GM23338 (cell line): ENCODE results near the gene DMRTB1. TPM values are rescaled to one million over a fixed set of nuclear protein-coding genes. Genes with fewer than 3 reads are reported as not detected.

Source experiments
- ATAC-seq: fragments of 200-7000 bp; cut with Tn5 transposase; 3 replicates; pipeline ENCODE4 v1.9.1; 2020
- DNase-seq: peaks from one replicate; pipeline ENCODE4 v3.0.0-alpha.2; 2015; ENCODE audit warnings: low spot score
- H2AFZ ChIP-seq: fragments of 200-600 bp; sonication (generic); 2 replicates; pipeline ENCODE4 v1.8.0; 2016; ENCODE audit warnings: antibody characterized with exemption, mild to moderate bottlenecking, moderate library complexity
- H3F3A ChIP-seq: fragments of 200-600 bp; sonication (generic); replicated peaks from 2 replicates; pipeline ENCODE4 v1.8.0; 2017; ENCODE audit warnings: antibody characterized with exemption, mixed run types, low read depth
- H3K27ac ChIP-seq: fragments of 200-600 bp; sonication (generic); 2 replicates; pipeline ENCODE4 v1.6.1; 2016; ENCODE audit warnings: low read depth
- H3K27me3 ChIP-seq: fragments of 200-600 bp; sonication (generic); 2 replicates; pipeline ENCODE4 v1.8.0; 2016; ENCODE audit warnings: mild to moderate bottlenecking, mixed run types, moderate library complexity; ENCODE audit not compliant: insufficient read depth
- H3K36me3 ChIP-seq: fragments of 200-600 bp; sonication (generic); 2 replicates; pipeline ENCODE4 v1.8.0; 2016; ENCODE audit warnings: mild to moderate bottlenecking; ENCODE audit not compliant: insufficient read depth
- H3K4me1 ChIP-seq: fragments of 200-600 bp; sonication (generic); 2 replicates; pipeline ENCODE4 v1.8.0; 2016; ENCODE audit warnings: mild to moderate bottlenecking, moderate library complexity; ENCODE audit not compliant: insufficient read depth
- H3K4me2 ChIP-seq: fragments of 200-600 bp; sonication (generic); 2 replicates; pipeline ENCODE4 v1.7.1; 2017; ENCODE audit warnings: mixed run types
- H3K4me3 ChIP-seq: fragments of 200-600 bp; sonication (generic); 2 replicates; pipeline ENCODE4 v1.6.1; 2016; ENCODE audit warnings: mixed run types
- H3K79me2 ChIP-seq: fragments of 200-600 bp; sonication (generic); replicated peaks from 2 replicates; pipeline ENCODE4 v1.8.0; 2017; ENCODE audit warnings: mild to moderate bottlenecking; ENCODE audit not compliant: insufficient read depth
- H3K9me2 ChIP-seq: fragments of 200-600 bp; sonication (generic); 2 replicates; pipeline ENCODE4 v1.8.0; 2017; ENCODE audit not compliant: insufficient read depth
- H4K20me1 ChIP-seq: fragments of 200-600 bp; sonication (generic); replicated peaks from 2 replicates; pipeline ENCODE4 v1.8.0; 2017; ENCODE audit warnings: mild to moderate bottlenecking; ENCODE audit not compliant: insufficient read depth
- H3K27ac Mint-ChIP-seq: 2 replicates; pipeline ENCODE4 v1.8.0; 2020; ENCODE audit warnings: inconsistent platforms, mild to moderate bottlenecking, moderate library complexity, mixed read lengths
- H3K27me3 Mint-ChIP-seq: 3 replicates; pipeline ENCODE4 v1.8.0; 2022; ENCODE audit warnings: low read depth, mild to moderate bottlenecking, moderate library complexity, mixed read lengths, inconsistent platforms; ENCODE audit not compliant: insufficient read depth, poor library complexity
- H3K36me3 Mint-ChIP-seq: 3 replicates; pipeline ENCODE4 v1.8.0; 2021; ENCODE audit warnings: low read depth, mild to moderate bottlenecking, inconsistent platforms, moderate library complexity, mixed read lengths
- H3K4me1 Mint-ChIP-seq: 3 replicates; pipeline ENCODE4 v1.8.0; 2020; ENCODE audit warnings: mild to moderate bottlenecking, inconsistent platforms, mixed read lengths
- H3K4me3 Mint-ChIP-seq: 3 replicates; pipeline ENCODE4 v1.8.0; 2021; ENCODE audit warnings: moderate library complexity, mild to moderate bottlenecking, inconsistent platforms, mixed read lengths
- H3K9me3 Mint-ChIP-seq: 3 replicates; pipeline ENCODE4 v1.8.0; 2020; ENCODE audit warnings: moderate library complexity, mild to moderate bottlenecking, inconsistent platforms, mixed read lengths
- CREB1 ChIP-seq: fragments of 250-450 bp; sonication (Bioruptor Pico); IDR thresholded peaks from 2 replicates; pipeline ENCODE4 v1.5.0; 2020; ENCODE audit warnings: low read depth, mild to moderate bottlenecking, moderate library complexity
- ZNF114 ChIP-seq: fragments of 250-450 bp; sonication (Bioruptor Pico); IDR thresholded peaks from 2 replicates; pipeline ENCODE4 v1.5.0; 2020; ENCODE audit warnings: mild to moderate bottlenecking, moderate library complexity
- polyA plus RNA-seq: library from polyadenylated mRNA; unstranded; fragments of >200 nt; fragmentation: Nextera tagmentation; extraction: Ambion mirVana; gene quantifications from 2 replicates; pipeline ENCODE4 v1.2.1, GENCODE V29; 2016
- total RNA-seq: library from RNA; depleted of rRNA; stranded (reverse); fragments of >200 nt; shearing (Covaris generic); gene quantifications from 2 replicates; pipeline ENCODE4 v1.2.3, GENCODE V29; 2014
- TF ChIP-seq, protein P1 (sequence below): fragments of 250-450 bp; sonication (Bioruptor Pico); IDR thresholded peaks from 2 replicates; pipeline ENCODE4 v1.5.0; 2020; ENCODE audit warnings: mild to moderate bottlenecking, moderate library complexity
- TF ChIP-seq, protein P2 (sequence below): IDR thresholded peaks from one replicate; pipeline ENCODE4 v1.6.1; 2018; ENCODE audit warnings: antibody characterized with exemption; ENCODE audit not compliant: unreplicated experiment

The DMRTB1 gene
- total and polyA plus RNA-seq, 2 experiments from 2014 or later = 0.27 to 1.2 TPM

DNA sequence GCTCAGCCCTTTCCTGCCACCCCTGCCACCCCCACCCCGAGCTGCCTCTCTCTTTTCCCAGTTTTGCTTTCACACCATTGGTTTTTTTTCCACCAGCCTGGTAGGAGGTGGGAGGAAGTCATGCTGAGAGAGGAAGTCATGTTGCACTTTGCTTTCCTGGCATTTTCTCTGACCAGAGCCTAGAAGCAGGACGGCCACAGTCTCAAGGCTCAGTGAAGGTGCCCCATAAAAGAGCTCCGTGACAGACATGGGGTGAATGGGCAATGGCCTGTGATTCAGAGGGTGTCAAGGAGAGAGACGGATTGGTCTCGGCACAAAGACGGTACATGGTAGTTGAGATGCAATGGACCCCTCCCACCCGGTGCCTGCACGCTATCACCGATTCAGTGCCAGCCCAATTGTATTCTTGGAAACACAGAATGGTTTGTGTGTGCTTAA, 42.1 kb upstream of the DMRTB1 start (continued):
- TF ChIP-seq, protein P1, sequence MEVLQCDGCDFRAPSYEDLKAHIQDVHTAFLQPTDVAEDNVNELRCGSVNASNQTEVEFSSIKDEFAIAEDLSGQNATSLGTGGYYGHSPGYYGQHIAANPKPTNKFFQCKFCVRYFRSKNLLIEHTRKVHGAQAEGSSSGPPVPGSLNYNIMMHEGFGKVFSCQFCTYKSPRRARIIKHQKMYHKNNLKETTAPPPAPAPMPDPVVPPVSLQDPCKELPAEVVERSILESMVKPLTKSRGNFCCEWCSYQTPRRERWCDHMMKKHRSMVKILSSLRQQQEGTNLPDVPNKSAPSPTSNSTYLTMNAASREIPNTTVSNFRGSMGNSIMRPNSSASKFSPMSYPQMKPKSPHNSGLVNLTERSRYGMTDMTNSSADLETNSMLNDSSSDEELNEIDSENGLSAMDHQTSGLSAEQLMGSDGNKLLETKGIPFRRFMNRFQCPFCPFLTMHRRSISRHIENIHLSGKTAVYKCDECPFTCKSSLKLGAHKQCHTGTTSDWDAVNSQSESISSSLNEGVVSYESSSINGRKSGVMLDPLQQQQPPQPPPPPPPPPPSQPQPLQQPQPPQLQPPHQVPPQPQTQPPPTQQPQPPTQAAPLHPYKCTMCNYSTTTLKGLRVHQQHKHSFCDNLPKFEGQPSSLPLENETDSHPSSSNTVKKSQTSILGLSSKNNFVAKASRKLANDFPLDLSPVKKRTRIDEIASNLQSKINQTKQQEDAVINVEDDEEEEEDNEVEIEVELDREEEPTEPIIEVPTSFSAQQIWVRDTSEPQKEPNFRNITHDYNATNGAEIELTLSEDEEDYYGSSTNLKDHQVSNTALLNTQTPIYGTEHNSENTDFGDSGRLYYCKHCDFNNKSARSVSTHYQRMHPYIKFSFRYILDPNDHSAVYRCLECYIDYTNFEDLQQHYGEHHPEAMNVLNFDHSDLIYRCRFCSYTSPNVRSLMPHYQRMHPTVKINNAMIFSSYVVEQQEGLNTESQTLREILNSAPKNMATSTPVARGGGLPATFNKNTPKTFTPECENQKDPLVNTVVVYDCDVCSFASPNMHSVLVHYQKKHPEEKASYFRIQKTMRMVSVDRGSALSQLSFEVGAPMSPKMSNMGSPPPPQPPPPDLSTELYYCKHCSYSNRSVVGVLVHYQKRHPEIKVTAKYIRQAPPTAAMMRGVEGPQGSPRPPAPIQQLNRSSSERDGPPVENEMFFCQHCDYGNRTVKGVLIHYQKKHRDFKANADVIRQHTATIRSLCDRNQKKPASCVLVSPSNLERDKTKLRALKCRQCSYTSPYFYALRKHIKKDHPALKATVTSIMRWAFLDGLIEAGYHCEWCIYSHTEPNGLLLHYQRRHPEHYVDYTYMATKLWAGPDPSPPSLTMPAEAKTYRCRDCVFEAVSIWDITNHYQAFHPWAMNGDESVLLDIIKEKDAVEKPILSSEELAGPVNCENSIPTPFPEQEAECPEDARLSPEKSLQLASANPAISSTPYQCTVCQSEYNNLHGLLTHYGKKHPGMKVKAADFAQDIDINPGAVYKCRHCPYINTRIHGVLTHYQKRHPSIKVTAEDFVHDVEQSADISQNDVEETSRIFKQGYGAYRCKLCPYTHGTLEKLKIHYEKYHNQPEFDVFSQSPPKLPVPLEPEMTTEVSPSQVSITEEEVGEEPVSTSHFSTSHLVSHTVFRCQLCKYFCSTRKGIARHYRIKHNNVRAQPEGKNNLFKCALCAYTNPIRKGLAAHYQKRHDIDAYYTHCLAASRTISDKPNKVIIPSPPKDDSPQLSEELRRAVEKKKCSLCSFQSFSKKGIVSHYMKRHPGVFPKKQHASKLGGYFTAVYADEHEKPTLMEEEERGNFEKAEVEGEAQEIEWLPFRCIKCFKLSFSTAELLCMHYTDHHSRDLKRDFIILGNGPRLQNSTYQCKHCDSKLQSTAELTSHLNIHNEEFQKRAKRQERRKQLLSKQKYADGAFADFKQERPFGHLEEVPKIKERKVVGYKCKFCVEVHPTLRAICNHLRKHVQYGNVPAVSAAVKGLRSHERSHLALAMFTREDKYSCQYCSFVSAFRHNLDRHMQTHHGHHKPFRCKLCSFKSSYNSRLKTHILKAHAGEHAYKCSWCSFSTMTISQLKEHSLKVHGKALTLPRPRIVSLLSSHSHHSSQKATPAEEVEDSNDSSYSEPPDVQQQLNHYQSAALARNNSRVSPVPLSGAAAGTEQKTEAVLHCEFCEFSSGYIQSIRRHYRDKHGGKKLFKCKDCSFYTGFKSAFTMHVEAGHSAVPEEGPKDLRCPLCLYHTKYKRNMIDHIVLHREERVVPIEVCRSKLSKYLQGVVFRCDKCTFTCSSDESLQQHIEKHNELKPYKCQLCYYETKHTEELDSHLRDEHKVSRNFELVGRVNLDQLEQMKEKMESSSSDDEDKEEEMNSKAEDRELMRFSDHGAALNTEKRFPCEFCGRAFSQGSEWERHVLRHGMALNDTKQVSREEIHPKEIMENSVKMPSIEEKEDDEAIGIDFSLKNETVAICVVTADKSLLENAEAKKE (CRISPR knock-in tag) = no peak
- TF ChIP-seq, protein P2, sequence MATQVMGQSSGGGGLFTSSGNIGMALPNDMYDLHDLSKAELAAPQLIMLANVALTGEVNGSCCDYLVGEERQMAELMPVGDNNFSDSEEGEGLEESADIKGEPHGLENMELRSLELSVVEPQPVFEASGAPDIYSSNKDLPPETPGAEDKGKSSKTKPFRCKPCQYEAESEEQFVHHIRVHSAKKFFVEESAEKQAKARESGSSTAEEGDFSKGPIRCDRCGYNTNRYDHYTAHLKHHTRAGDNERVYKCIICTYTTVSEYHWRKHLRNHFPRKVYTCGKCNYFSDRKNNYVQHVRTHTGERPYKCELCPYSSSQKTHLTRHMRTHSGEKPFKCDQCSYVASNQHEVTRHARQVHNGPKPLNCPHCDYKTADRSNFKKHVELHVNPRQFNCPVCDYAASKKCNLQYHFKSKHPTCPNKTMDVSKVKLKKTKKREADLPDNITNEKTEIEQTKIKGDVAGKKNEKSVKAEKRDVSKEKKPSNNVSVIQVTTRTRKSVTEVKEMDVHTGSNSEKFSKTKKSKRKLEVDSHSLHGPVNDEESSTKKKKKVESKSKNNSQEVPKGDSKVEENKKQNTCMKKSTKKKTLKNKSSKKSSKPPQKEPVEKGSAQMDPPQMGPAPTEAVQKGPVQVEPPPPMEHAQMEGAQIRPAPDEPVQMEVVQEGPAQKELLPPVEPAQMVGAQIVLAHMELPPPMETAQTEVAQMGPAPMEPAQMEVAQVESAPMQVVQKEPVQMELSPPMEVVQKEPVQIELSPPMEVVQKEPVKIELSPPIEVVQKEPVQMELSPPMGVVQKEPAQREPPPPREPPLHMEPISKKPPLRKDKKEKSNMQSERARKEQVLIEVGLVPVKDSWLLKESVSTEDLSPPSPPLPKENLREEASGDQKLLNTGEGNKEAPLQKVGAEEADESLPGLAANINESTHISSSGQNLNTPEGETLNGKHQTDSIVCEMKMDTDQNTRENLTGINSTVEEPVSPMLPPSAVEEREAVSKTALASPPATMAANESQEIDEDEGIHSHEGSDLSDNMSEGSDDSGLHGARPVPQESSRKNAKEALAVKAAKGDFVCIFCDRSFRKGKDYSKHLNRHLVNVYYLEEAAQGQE = no peak
- no peak for TF ChIP-seq ZNF114 (CRISPR knock-in tag)

DNA sequence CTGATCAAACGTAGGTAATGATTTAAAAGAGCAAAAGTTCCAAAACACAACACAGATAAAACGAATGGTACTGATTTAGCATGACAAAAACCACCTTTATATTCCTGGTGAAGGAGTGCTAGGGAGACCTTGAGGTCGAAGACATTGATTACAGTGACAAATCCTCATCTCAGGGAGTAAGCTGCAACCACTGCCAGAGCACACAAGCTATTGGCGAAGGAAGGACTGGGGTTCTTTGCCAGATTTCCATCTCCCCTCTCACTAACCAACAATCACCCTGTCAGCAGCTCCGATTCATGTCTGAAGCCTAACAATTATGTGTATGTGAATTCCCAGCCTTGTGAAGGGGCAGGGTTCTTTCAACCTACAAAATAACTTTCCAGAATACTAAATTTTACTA, 40.2 kb upstream of the DMRTB1 start:
- Histone ChIP-seq H3K36me3 (no peaks in the 10 kb centered on the region), H2AFZ (no peak overlapping the region), H3K4me1 (peaks cover 32% of the 10 kb centered on the region), H3K4me3 (no peak overlapping the region), H3K27me3 (no peaks in the 10 kb centered on the region), H3K79me2 (no peaks in the 10 kb centered on the region), H3F3A (0 out of 2 replicates have a peak, but pooled peaks cover 3% of the 10 kb centered on the region), H3K27ac (no peak overlapping the region), H4K20me1 (no peaks in the 10 kb centered on the region), H3K4me2 (peak overlapping the region; percentile 2; the same call in 1 of the 2 replicates), H3K9me2 (no peaks in the 10 kb centered on the region)
- no peak overlapping the region for H3K27ac Mint-ChIP-seq
- peak; percentile 58 for ATAC-seq
- peaks cover 41% of the 10 kb centered on the region for H3K4me1 Mint-ChIP-seq
- peaks cover 12% of the 10 kb centered on the region for H3K27me3 Mint-ChIP-seq
- no peak for DNase-seq
- peaks cover 43% of the 10 kb centered on the region for H3K9me3 Mint-ChIP-seq
- H3K36me3 Mint-ChIP-seq = peaks cover 49% of the 10 kb centered on the region
- no peak overlapping the region for H3K4me3 Mint-ChIP-seq
- TF ChIP-seq, protein P1 (CRISPR knock-in tag) = no peak
- TF ChIP-seq CREB1 (CRISPR knock-in tag) = no peak
